GM19193 (cell line): ENCODE results near the gene TBX15.

Source experiments
- POLR2A ChIP-seq: IDR thresholded peaks from 4 replicates; pipeline ENCODE4 v1.6.1; 2011; ENCODE audit not compliant: insufficient read depth, insufficient read length; ENCODE audit errors: extremely low read depth

Gene TBX15

DNA sequence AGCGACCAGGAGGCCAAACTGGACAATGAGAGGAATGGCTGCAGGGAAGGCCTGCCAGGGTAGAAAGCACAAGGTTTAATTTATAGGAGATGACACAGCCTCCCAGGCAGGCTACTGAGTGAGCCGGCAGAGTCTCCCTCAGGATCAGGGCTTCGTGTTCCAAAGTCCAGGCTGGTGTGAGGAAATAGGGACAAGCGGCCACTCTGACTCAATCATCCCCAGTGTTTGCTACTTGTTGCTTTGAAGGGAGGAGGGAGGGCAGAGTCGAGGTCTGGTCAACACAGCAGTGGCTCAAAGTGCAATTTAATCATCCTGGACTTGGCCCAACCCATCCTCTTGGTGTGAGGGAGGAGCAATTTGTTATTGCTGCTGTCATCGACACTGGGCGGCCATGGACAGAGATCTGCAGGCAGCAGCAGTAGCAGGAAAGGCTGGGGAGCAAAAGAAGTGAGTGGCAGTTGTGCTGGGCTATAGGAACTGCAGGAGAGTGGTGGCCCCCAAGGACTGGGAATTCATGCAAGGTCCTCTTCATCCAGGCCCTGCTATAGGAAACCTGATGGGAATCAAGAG lies 27.5 kb downstream of the TBX15 start:
- TF ChIP-seq POLR2A: no peak

DNA sequence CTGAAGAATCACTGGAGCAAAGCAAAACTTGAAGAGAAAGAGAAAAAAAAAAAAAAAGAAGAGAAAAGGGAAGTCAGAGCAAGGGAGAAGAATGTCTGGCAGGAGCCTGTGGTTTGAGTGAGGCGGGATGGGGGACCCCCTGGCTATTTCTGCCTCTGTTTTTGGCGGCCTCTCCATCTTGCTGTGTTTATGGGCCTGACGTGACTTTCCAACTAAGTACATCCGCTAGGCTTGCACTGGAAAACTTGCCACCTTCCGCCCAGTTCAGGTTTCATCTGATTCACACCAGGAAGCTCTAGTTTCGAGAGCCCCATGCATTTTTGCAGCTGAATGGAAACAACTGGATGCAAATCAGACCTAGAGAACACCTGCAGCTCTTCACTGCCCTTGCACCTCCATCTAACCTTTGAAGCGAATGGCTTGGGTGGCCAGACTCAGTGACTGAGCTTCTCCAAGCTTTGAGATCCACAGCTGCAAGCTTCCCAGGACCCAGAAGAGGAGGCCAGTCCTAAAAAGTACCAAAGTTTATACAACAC lies 28.0 kb downstream of the TBX15 start:
- TF ChIP-seq POLR2A: no peak

DNA sequence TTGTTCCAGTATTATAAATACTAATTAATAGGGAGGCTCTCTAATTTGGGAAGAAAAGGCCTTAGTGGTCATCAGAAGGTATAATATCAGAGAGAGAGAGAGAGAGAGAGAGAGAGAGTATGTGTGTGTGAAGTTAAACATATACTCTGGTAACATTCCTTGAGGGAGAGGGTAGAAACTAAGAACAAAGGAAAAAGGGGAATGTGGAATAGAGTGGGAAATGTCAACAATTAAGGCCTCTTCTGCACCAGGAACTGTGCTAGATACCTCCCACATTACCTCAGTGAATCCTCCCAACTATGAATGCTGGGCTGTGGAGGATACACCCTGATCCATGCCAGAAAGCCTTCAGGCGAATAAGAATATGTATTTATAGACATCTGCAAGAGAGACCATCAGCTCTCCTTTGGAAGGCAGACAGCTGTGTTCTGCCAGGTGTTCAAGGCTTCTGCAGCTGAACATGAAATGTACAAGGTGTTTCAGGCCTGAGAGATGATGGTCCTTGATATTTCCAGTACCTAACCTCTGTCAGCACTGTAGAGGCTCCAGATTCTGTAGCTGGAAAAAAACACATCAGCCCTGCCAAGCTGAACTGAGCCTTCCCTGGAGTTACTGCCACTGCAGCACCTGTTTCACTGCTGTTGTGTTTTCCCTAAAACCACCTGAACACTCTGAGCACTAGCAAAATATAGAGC lies 29.1 kb downstream of the TBX15 start:
- TF ChIP-seq POLR2A: no peak

- TF ChIP-seq POLR2A: no peak
These were observed 30.0 kb downstream of the TBX15 start for GRCh38 chr1:118958140-118958539.

- no peak for TF ChIP-seq POLR2A
These were observed 33.7 kb downstream of the TBX15 start for GRCh38 chr1:118954301-118954905.

- TF ChIP-seq POLR2A: no peak
These were observed 36.7 kb downstream of the TBX15 start for GRCh38 chr1:118951270-118951936.

DNA sequence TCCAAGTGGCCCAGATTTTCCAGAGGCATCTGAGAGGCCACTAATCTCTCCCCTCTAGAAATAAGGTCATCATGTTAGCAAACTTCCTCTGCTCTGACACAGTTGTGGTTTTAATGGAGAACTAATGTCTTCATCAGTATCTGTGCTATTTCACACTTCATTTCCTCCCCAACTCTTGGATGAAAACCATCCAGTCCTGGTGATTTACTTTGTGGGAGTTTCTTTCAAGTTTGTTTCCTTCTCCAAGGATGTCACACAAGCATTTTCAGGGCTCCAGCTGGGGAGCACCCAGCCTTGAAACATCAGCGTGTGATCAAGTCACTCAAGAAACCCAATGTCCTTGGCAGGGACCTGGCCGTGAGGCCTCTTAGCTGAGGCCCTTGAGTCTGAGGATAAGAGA lies 38.8 kb downstream of the TBX15 start:
- TF ChIP-seq POLR2A: no peak

GRCh38 chr1:118948846-118949245 lies 39.3 kb downstream of the TBX15 start:
- TF ChIP-seq POLR2A: no peak

DNA sequence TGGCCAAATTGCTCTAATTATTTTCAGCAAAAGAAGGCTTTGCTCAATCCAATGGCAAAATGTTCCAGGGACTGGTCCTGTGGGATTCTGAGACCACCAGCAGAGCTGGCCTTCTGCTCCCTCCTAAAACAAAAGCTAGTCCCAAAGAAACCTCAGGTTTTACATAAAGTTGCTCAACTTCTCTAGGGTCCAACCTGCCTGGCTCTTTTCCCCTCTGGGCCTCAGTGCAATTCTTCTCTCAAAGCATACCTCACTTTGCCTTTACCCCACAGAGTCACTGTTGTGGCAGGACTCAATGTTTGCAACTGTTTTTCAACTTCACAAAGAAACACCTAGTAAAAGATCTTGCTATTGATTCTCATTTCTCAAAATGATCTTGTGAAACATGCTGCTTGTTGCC lies 39.8 kb downstream of the TBX15 start:
- TF ChIP-seq POLR2A: no peak

- no peak for TF ChIP-seq POLR2A
These were observed 40.4 kb downstream of the TBX15 start for GRCh38 chr1:118947790-118948189.

- no peak for TF ChIP-seq POLR2A
These were observed 41.0 kb downstream of the TBX15 start for GRCh38 chr1:118947003-118947765.

GRCh38 chr1:118945489-118945888 lies 42.7 kb downstream of the TBX15 start:
- TF ChIP-seq POLR2A: no peak

- TF ChIP-seq POLR2A: no peak
These were observed 43.6 kb downstream of the TBX15 start for GRCh38 chr1:118944546-118944945.

DNA sequence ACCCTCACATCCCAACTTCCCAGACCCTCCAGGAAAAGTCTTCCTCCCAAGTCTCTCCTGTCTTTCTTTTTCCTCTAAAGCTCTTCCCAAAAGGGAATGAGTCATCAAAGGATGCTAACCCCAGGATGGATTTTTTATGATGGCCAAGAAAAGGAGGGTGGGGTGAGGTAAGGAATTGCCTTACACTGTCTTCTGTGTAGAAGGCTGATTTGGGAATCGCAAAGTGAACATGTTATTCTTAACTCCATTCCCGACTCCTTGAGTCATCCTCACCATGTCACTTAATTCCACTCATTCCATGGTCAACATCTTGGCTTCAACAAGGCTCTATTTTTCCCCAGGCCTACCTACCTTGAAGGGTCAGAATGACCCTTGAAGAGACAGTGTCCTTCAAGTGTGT lies 44.0 kb downstream of the TBX15 start:
- no peak for TF ChIP-seq POLR2A

GRCh38 chr1:118940957-118941356 lies 47.2 kb downstream of the TBX15 start:
- no peak for TF ChIP-seq POLR2A
